ENCODE data around the gene SMYD3. TPM values are rescaled to one million over a fixed set of nuclear protein-coding genes. Genes with fewer than 3 reads are reported as not detected.

Gene SMYD3
- total RNA-seq, 1 donor from 2014 or later, result 23.5 TPM

- H3K36me3 ChIP-seq (ENCODE audit: control insufficient read depth in 3 of 3, insufficient read depth in 3 of 3, low read length in 3 of 3), result no peaks in the 10 kb centered on the region
- no peak overlapping the region for H3K27ac ChIP-seq (ENCODE audit: low read depth, low read length)
- H3K9ac ChIP-seq (ENCODE audit: low read depth in 1 of 3, low read length in 3 of 3), result no peak overlapping the region
- no peaks in the 10 kb centered on the region for H3K9me3 ChIP-seq (ENCODE audit: control insufficient read depth in 3 of 3, low read length in 3 of 3)
- H3K4me1 ChIP-seq (ENCODE audit: control insufficient read depth in 3 of 3, insufficient read depth in 3 of 3, low read length in 3 of 3), result no peaks in the 10 kb centered on the region
- H3K4me3 ChIP-seq (ENCODE audit: low read length in 3 of 3), result no peak overlapping the region
- no peaks in the 10 kb centered on the region for H3K27me3 ChIP-seq (ENCODE audit: control insufficient read depth in 3 of 3, insufficient read depth in 3 of 3, low read length in 3 of 3)
Observed at GRCh38 chr1:246274186-246274585, 232.9 kb downstream of the SMYD3 start.

GRCh38 chr1:246271516-246271915 lies 235.6 kb downstream of the SMYD3 start:
- Histone ChIP-seq H3K4me3 (ENCODE audit: low read length in 3 of 3) (no peak overlapping the region), H3K9ac (ENCODE audit: low read depth in 1 of 3, low read length in 3 of 3) (no peak overlapping the region), H3K9me3 (ENCODE audit: control insufficient read depth in 3 of 3, low read length in 3 of 3) (no peaks in the 10 kb centered on the region), H3K4me1 (ENCODE audit: control insufficient read depth in 3 of 3, insufficient read depth in 3 of 3, low read length in 3 of 3) (no peaks in the 10 kb centered on the region), H3K27ac (ENCODE audit: low read depth, low read length) (no peak overlapping the region), H3K27me3 (ENCODE audit: control insufficient read depth in 3 of 3, insufficient read depth in 3 of 3, low read length in 3 of 3) (no peaks in the 10 kb centered on the region), H3K36me3 (ENCODE audit: control insufficient read depth in 3 of 3, insufficient read depth in 3 of 3, low read length in 3 of 3) (no peaks in the 10 kb centered on the region)

- no peaks in the 10 kb centered on the region for H3K27me3 ChIP-seq (ENCODE audit: control insufficient read depth in 3 of 3, insufficient read depth in 3 of 3, low read length in 3 of 3)
- no peaks in the 10 kb centered on the region for H3K4me1 ChIP-seq (ENCODE audit: control insufficient read depth in 3 of 3, insufficient read depth in 3 of 3, low read length in 3 of 3)
- H3K27ac ChIP-seq (ENCODE audit: low read depth, low read length), result no peak overlapping the region
- no peaks in the 10 kb centered on the region for H3K36me3 ChIP-seq (ENCODE audit: control insufficient read depth in 3 of 3, insufficient read depth in 3 of 3, low read length in 3 of 3)
- H3K4me3 ChIP-seq (ENCODE audit: low read length in 3 of 3), result no peak overlapping the region
- no peak overlapping the region for H3K9ac ChIP-seq (ENCODE audit: low read depth in 1 of 3, low read length in 3 of 3)
- H3K9me3 ChIP-seq (ENCODE audit: control insufficient read depth in 3 of 3, low read length in 3 of 3), result no peaks in the 10 kb centered on the region
Observed at GRCh38 chr1:246270236-246270635, 236.8 kb downstream of the SMYD3 start.

GRCh38 chr1:246269466-246269865 lies 237.6 kb downstream of the SMYD3 start:
- H3K9ac ChIP-seq (ENCODE audit: low read depth in 1 of 3, low read length in 3 of 3), result no peak overlapping the region
- no peak overlapping the region for H3K4me3 ChIP-seq (ENCODE audit: low read length in 3 of 3)
- H3K27me3 ChIP-seq (ENCODE audit: control insufficient read depth in 3 of 3, insufficient read depth in 3 of 3, low read length in 3 of 3), result no peaks in the 10 kb centered on the region
- H3K4me1 ChIP-seq (ENCODE audit: control insufficient read depth in 3 of 3, insufficient read depth in 3 of 3, low read length in 3 of 3), result no peaks in the 10 kb centered on the region
- H3K36me3 ChIP-seq (ENCODE audit: control insufficient read depth in 3 of 3, insufficient read depth in 3 of 3, low read length in 3 of 3), result no peaks in the 10 kb centered on the region
- no peak overlapping the region for H3K27ac ChIP-seq (ENCODE audit: low read depth, low read length)
- no peaks in the 10 kb centered on the region for H3K9me3 ChIP-seq (ENCODE audit: control insufficient read depth in 3 of 3, low read length in 3 of 3)

GRCh38 chr1:246267896-246268295 lies 239.2 kb downstream of the SMYD3 start:
- H3K4me3 ChIP-seq (ENCODE audit: low read length in 3 of 3), result no peak overlapping the region
- no peak overlapping the region for H3K9ac ChIP-seq (ENCODE audit: low read depth in 1 of 3, low read length in 3 of 3)
- no peaks in the 10 kb centered on the region for H3K9me3 ChIP-seq (ENCODE audit: control insufficient read depth in 3 of 3, low read length in 3 of 3)
- H3K27me3 ChIP-seq (ENCODE audit: control insufficient read depth in 3 of 3, insufficient read depth in 3 of 3, low read length in 3 of 3), result no peaks in the 10 kb centered on the region
- H3K27ac ChIP-seq (ENCODE audit: low read depth, low read length), result no peak overlapping the region
- H3K4me1 ChIP-seq (ENCODE audit: control insufficient read depth in 3 of 3, insufficient read depth in 3 of 3, low read length in 3 of 3), result no peaks in the 10 kb centered on the region
- no peaks in the 10 kb centered on the region for H3K36me3 ChIP-seq (ENCODE audit: control insufficient read depth in 3 of 3, insufficient read depth in 3 of 3, low read length in 3 of 3)

GRCh38 chr1:246267426-246267825 lies 239.7 kb downstream of the SMYD3 start:
- H3K9me3 ChIP-seq (ENCODE audit: control insufficient read depth in 3 of 3, low read length in 3 of 3), result no peaks in the 10 kb centered on the region
- no peaks in the 10 kb centered on the region for H3K27me3 ChIP-seq (ENCODE audit: control insufficient read depth in 3 of 3, insufficient read depth in 3 of 3, low read length in 3 of 3)
- H3K9ac ChIP-seq (ENCODE audit: low read depth in 1 of 3, low read length in 3 of 3), result no peak overlapping the region
- no peak overlapping the region for H3K27ac ChIP-seq (ENCODE audit: low read depth, low read length)
- H3K36me3 ChIP-seq (ENCODE audit: control insufficient read depth in 3 of 3, insufficient read depth in 3 of 3, low read length in 3 of 3), result no peaks in the 10 kb centered on the region
- H3K4me3 ChIP-seq (ENCODE audit: low read length in 3 of 3), result no peak overlapping the region
- no peaks in the 10 kb centered on the region for H3K4me1 ChIP-seq (ENCODE audit: control insufficient read depth in 3 of 3, insufficient read depth in 3 of 3, low read length in 3 of 3)

GRCh38 chr1:246265481-246265880 lies 241.6 kb downstream of the SMYD3 start:
- no peaks in the 10 kb centered on the region for H3K9me3 ChIP-seq (ENCODE audit: control insufficient read depth in 3 of 3, low read length in 3 of 3)

GRCh38 chr1:246262281-246262680 lies 244.8 kb downstream of the SMYD3 start:
- H3K27ac ChIP-seq (ENCODE audit: low read depth, low read length), result no peak overlapping the region
- no peaks in the 10 kb centered on the region for H3K4me1 ChIP-seq (ENCODE audit: control insufficient read depth in 3 of 3, insufficient read depth in 3 of 3, low read length in 3 of 3)
- no peak overlapping the region for H3K9ac ChIP-seq (ENCODE audit: low read depth in 1 of 3, low read length in 3 of 3)
- peaks cover 0 to 4% (median 0%) of the 10 kb centered on the region in 3 donors for H3K9me3 ChIP-seq (ENCODE audit: control insufficient read depth in 3 of 3, low read length in 3 of 3)
- H3K36me3 ChIP-seq (ENCODE audit: control insufficient read depth in 3 of 3, insufficient read depth in 3 of 3, low read length in 3 of 3), result no peaks in the 10 kb centered on the region
- H3K27me3 ChIP-seq (ENCODE audit: control insufficient read depth in 3 of 3, insufficient read depth in 3 of 3, low read length in 3 of 3), result no peaks in the 10 kb centered on the region
- no peak overlapping the region for H3K4me3 ChIP-seq (ENCODE audit: low read length in 3 of 3)

More at GRCh38 chr1:246265481-246265880, 241.6 kb downstream of the SMYD3 start:
- H3K27ac ChIP-seq (ENCODE audit: low read depth, low read length), result no peak overlapping the region
- H3K4me3 ChIP-seq (ENCODE audit: low read length in 3 of 3), result no peak overlapping the region
- H3K9ac ChIP-seq (ENCODE audit: low read depth in 1 of 3, low read length in 3 of 3), result no peak overlapping the region
- no peaks in the 10 kb centered on the region for H3K36me3 ChIP-seq (ENCODE audit: control insufficient read depth in 3 of 3, insufficient read depth in 3 of 3, low read length in 3 of 3)
- H3K4me1 ChIP-seq (ENCODE audit: control insufficient read depth in 3 of 3, insufficient read depth in 3 of 3, low read length in 3 of 3), result no peaks in the 10 kb centered on the region
- no peaks in the 10 kb centered on the region for H3K27me3 ChIP-seq (ENCODE audit: control insufficient read depth in 3 of 3, insufficient read depth in 3 of 3, low read length in 3 of 3)

- Histone ChIP-seq H3K9me3 (ENCODE audit: control insufficient read depth in 3 of 3, low read length in 3 of 3) (peaks cover 0 to 4% (median 0%) of the 10 kb centered on the region in 3 donors), H3K27ac (ENCODE audit: low read depth, low read length) (no peak overlapping the region)
Observed at GRCh38 chr1:246261639-246262038, 245.4 kb downstream of the SMYD3 start.

GRCh38 chr1:246258250-246258649 lies 248.8 kb downstream of the SMYD3 start:
- H3K27me3 ChIP-seq (ENCODE audit: control insufficient read depth in 3 of 3, insufficient read depth in 3 of 3, low read length in 3 of 3), result no peaks in the 10 kb centered on the region

More at GRCh38 chr1:246261639-246262038, 245.4 kb downstream of the SMYD3 start:
- H3K36me3 ChIP-seq (ENCODE audit: control insufficient read depth in 3 of 3, insufficient read depth in 3 of 3, low read length in 3 of 3), result no peaks in the 10 kb centered on the region
- no peak overlapping the region for H3K4me3 ChIP-seq (ENCODE audit: low read length in 3 of 3)
- H3K9ac ChIP-seq (ENCODE audit: low read depth in 1 of 3, low read length in 3 of 3), result no peak overlapping the region
- no peaks in the 10 kb centered on the region for H3K4me1 ChIP-seq (ENCODE audit: control insufficient read depth in 3 of 3, insufficient read depth in 3 of 3, low read length in 3 of 3)
- H3K27me3 ChIP-seq (ENCODE audit: control insufficient read depth in 3 of 3, insufficient read depth in 3 of 3, low read length in 3 of 3), result no peaks in the 10 kb centered on the region

GRCh38 chr1:246255773-246256172 lies 251.3 kb downstream of the SMYD3 start:
- peaks cover 0 to 4% (median 0%) of the 10 kb centered on the region in 3 donors for H3K9me3 ChIP-seq (ENCODE audit: control insufficient read depth in 3 of 3, low read length in 3 of 3)

More at GRCh38 chr1:246258250-246258649, 248.8 kb downstream of the SMYD3 start:
- H3K9ac ChIP-seq (ENCODE audit: low read depth in 1 of 3, low read length in 3 of 3), result no peak overlapping the region
- H3K9me3 ChIP-seq (ENCODE audit: control insufficient read depth in 3 of 3, low read length in 3 of 3), result peaks cover 0 to 4% (median 0%) of the 10 kb centered on the region in 3 donors
- H3K4me1 ChIP-seq (ENCODE audit: control insufficient read depth in 3 of 3, insufficient read depth in 3 of 3, low read length in 3 of 3), result no peaks in the 10 kb centered on the region
- H3K36me3 ChIP-seq (ENCODE audit: control insufficient read depth in 3 of 3, insufficient read depth in 3 of 3, low read length in 3 of 3), result no peaks in the 10 kb centered on the region
- no peak overlapping the region for H3K4me3 ChIP-seq (ENCODE audit: low read length in 3 of 3)
- no peak overlapping the region for H3K27ac ChIP-seq (ENCODE audit: low read depth, low read length)

More at GRCh38 chr1:246255773-246256172, 251.3 kb downstream of the SMYD3 start:
- Histone ChIP-seq H3K36me3 (ENCODE audit: control insufficient read depth in 3 of 3, insufficient read depth in 3 of 3, low read length in 3 of 3) (no peaks in the 10 kb centered on the region), H3K9ac (ENCODE audit: low read depth in 1 of 3, low read length in 3 of 3) (no peak overlapping the region), H3K4me3 (ENCODE audit: low read length in 3 of 3) (no peak overlapping the region), H3K27me3 (ENCODE audit: control insufficient read depth in 3 of 3, insufficient read depth in 3 of 3, low read length in 3 of 3) (no peaks in the 10 kb centered on the region), H3K27ac (ENCODE audit: low read depth, low read length) (no peak overlapping the region), H3K4me1 (ENCODE audit: control insufficient read depth in 3 of 3, insufficient read depth in 3 of 3, low read length in 3 of 3) (no peaks in the 10 kb centered on the region)

Measured in skeletal muscle tissue (tissue), 4 donors.